Measurements from ENCODE around the gene F3.
"Not testable (repeated sequence)": the region's sequence is repeated elsewhere in the genome, so short reads cannot be mapped to it uniquely, and the experiment has no call there.

DNA sequence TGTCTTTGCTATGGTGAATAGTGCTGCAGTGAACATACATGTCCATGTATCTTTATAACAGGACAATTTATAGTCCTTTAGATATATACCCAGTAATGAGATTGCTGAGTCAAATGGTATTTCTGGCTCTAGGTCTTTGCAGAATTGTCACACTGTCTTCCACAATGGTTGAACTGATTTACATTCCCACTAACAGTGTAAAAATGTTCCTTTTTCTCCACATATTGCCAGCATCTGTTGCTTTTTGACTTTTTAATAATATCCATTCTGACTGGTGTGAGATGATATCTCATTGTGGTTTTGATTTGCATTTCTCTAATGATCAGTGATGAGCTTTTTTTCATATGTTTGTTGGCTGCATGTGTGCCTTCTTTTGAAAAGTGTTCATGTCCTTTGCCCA, 32.4 kb upstream of the F3 start:
- TF ChIP-seq, protein P1, sequence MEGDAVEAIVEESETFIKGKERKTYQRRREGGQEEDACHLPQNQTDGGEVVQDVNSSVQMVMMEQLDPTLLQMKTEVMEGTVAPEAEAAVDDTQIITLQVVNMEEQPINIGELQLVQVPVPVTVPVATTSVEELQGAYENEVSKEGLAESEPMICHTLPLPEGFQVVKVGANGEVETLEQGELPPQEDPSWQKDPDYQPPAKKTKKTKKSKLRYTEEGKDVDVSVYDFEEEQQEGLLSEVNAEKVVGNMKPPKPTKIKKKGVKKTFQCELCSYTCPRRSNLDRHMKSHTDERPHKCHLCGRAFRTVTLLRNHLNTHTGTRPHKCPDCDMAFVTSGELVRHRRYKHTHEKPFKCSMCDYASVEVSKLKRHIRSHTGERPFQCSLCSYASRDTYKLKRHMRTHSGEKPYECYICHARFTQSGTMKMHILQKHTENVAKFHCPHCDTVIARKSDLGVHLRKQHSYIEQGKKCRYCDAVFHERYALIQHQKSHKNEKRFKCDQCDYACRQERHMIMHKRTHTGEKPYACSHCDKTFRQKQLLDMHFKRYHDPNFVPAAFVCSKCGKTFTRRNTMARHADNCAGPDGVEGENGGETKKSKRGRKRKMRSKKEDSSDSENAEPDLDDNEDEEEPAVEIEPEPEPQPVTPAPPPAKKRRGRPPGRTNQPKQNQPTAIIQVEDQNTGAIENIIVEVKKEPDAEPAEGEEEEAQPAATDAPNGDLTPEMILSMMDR (CRISPR knock-in tag; IDR thresholded peaks at IDR 0.05): not testable (repeated sequence)
- TF ChIP-seq, protein P2, sequence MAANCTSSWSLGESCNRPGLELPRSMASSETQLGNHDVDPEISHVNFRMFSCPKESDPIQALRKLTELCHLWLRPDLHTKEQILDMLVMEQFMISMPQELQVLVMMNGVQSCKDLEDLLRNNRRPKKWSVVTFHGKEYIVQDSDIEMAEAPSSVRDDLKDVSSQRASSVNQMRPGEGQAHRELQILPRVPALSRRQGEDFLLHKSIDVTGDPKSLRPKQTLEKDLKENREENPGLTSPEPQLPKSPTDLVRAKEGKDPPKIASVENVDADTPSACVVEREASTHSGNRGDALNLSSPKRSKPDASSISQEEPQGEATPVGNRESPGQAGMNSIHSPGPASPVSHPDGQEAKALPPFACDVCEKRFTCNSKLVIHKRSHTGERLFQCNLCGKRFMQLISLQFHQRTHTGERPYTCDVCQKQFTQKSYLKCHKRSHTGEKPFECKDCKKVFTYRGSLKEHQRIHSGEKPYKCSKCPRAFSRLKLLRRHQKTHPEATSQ (CRISPR knock-in tag; IDR thresholded peaks at IDR 0.05; ENCODE audit: borderline replicate concordance): not testable (repeated sequence)
- TF ChIP-seq EP300 (IDR thresholded peaks at IDR 0.05; ENCODE audit: low read depth in 2 of 2, low read length in 2 of 2); EP300 (CRISPR knock-in tag; IDR thresholded peaks at IDR 0.05; ENCODE audit: borderline replicate concordance); ZFP1 (CRISPR knock-in tag; IDR thresholded peaks at IDR 0.05); CREM (IDR thresholded peaks at IDR 0.05); CREM (CRISPR knock-in tag; IDR thresholded peaks at IDR 0.05); HNRNPUL1 (IDR thresholded peaks at IDR 0.05; ENCODE audit: low read depth, low read length); ASH2L (IDR thresholded peaks at IDR 0.05; ENCODE audit: insufficient read length, low read depth, low read length); ATF7-NPFF (CRISPR knock-in tag; IDR thresholded peaks at IDR 0.05; ENCODE audit: low read depth); FOXM1 (CRISPR knock-in tag; IDR thresholded peaks at IDR 0.05): not testable (repeated sequence)
- TF ChIP-seq, protein P3, sequence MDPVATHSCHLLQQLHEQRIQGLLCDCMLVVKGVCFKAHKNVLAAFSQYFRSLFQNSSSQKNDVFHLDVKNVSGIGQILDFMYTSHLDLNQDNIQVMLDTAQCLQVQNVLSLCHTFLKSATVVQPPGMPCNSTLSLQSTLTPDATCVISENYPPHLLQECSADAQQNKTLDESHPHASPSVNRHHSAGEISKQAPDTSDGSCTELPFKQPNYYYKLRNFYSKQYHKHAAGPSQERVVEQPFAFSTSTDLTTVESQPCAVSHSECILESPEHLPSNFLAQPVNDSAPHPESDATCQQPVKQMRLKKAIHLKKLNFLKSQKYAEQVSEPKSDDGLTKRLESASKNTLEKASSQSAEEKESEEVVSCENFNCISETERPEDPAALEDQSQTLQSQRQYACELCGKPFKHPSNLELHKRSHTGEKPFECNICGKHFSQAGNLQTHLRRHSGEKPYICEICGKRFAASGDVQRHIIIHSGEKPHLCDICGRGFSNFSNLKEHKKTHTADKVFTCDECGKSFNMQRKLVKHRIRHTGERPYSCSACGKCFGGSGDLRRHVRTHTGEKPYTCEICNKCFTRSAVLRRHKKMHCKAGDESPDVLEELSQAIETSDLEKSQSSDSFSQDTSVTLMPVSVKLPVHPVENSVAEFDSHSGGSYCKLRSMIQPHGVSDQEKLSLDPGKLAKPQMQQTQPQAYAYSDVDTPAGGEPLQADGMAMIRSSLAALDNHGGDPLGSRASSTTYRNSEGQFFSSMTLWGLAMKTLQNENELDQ (CRISPR knock-in tag; IDR thresholded peaks at IDR 0.05; ENCODE audit: borderline replicate concordance): not testable (repeated sequence)
- TF ChIP-seq, protein P4, sequence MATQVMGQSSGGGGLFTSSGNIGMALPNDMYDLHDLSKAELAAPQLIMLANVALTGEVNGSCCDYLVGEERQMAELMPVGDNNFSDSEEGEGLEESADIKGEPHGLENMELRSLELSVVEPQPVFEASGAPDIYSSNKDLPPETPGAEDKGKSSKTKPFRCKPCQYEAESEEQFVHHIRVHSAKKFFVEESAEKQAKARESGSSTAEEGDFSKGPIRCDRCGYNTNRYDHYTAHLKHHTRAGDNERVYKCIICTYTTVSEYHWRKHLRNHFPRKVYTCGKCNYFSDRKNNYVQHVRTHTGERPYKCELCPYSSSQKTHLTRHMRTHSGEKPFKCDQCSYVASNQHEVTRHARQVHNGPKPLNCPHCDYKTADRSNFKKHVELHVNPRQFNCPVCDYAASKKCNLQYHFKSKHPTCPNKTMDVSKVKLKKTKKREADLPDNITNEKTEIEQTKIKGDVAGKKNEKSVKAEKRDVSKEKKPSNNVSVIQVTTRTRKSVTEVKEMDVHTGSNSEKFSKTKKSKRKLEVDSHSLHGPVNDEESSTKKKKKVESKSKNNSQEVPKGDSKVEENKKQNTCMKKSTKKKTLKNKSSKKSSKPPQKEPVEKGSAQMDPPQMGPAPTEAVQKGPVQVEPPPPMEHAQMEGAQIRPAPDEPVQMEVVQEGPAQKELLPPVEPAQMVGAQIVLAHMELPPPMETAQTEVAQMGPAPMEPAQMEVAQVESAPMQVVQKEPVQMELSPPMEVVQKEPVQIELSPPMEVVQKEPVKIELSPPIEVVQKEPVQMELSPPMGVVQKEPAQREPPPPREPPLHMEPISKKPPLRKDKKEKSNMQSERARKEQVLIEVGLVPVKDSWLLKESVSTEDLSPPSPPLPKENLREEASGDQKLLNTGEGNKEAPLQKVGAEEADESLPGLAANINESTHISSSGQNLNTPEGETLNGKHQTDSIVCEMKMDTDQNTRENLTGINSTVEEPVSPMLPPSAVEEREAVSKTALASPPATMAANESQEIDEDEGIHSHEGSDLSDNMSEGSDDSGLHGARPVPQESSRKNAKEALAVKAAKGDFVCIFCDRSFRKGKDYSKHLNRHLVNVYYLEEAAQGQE (IDR thresholded peaks at IDR 0.05; ENCODE audit: borderline replicate concordance in 1 of 2, low read depth in 1 of 2, low read length in 2 of 2): not testable (repeated sequence)
- TF ChIP-seq, protein P5, sequence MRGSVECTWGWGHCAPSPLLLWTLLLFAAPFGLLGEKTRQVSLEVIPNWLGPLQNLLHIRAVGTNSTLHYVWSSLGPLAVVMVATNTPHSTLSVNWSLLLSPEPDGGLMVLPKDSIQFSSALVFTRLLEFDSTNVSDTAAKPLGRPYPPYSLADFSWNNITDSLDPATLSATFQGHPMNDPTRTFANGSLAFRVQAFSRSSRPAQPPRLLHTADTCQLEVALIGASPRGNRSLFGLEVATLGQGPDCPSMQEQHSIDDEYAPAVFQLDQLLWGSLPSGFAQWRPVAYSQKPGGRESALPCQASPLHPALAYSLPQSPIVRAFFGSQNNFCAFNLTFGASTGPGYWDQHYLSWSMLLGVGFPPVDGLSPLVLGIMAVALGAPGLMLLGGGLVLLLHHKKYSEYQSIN (CRISPR knock-in tag; IDR thresholded peaks at IDR 0.05; ENCODE audit: borderline replicate concordance): not testable (repeated sequence)
